Kidney glomerular epithelial cell (primary cell): ENCODE data around the gene SPECC1L.
"Not testable (repeated sequence)": the region's sequence is repeated elsewhere in the genome, so short reads cannot be mapped to it uniquely, and the experiment has no call there.

Source experiments
- DNase-seq: peaks from one replicate; lab custom pipeline; 2025; lab: John Stamatoyannopoulos, UW

Gene SPECC1L, protein sequence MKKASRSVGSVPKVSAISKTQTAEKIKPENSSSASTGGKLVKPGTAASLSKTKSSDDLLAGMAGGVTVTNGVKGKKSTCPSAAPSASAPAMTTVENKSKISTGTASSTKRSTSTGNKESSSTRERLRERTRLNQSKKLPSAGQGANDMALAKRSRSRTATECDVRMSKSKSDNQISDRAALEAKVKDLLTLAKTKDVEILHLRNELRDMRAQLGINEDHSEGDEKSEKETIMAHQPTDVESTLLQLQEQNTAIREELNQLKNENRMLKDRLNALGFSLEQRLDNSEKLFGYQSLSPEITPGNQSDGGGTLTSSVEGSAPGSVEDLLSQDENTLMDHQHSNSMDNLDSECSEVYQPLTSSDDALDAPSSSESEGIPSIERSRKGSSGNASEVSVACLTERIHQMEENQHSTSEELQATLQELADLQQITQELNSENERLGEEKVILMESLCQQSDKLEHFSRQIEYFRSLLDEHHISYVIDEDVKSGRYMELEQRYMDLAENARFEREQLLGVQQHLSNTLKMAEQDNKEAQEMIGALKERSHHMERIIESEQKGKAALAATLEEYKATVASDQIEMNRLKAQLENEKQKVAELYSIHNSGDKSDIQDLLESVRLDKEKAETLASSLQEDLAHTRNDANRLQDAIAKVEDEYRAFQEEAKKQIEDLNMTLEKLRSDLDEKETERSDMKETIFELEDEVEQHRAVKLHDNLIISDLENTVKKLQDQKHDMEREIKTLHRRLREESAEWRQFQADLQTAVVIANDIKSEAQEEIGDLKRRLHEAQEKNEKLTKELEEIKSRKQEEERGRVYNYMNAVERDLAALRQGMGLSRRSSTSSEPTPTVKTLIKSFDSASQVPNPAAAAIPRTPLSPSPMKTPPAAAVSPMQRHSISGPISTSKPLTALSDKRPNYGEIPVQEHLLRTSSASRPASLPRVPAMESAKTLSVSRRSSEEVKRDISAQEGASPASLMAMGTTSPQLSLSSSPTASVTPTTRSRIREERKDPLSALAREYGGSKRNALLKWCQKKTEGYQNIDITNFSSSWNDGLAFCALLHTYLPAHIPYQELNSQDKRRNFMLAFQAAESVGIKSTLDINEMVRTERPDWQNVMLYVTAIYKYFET

DNA sequence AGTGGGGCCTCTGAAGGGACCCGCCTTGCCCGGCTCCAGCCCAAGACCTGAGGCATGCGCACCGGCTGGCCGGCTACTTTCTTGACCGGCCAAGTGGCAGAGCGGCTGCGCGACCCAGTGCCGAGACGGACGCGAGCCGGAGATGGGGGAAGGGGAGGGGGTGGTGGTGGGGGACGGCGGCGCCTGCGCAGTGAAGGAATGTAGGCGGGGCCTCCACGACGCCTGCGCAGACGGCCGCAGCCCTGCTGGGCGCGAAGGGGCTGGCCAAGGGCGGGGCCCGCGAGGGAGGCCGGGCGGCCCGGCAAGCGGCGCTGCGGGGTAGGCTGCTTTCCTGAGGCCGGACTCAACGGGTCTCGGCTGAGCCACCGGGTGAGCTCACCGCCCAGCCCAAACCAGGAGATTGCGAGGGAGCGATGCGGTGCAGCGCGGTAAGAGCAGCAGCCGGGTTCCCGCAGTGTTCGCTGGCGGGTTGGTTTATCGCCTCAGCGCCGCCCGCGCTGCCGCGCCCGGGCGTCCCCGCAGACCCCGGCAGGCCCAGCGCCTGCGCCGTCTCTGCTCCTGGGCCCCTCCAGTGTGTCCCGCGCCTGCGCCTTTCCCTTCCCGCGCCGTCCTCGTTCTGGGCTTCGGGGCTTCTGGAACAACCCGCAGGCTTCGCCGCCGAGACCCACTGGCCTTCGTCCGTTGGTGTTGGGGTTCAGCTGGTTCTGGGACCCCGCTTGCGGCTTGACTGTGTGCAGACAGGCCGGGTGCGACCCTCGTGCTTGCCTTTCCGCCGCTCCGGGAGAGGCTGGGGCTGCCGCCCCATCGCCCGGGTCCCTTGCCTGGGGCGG lies at the start of gene SPECC1L:
SPECC1L (plus strand) TSS at position 276 of the 830 bp plus-strand sequence. CDS start 31,401 bp downstream, outside the sequence.
- DNase-seq = peak; percentile 77

DNA sequence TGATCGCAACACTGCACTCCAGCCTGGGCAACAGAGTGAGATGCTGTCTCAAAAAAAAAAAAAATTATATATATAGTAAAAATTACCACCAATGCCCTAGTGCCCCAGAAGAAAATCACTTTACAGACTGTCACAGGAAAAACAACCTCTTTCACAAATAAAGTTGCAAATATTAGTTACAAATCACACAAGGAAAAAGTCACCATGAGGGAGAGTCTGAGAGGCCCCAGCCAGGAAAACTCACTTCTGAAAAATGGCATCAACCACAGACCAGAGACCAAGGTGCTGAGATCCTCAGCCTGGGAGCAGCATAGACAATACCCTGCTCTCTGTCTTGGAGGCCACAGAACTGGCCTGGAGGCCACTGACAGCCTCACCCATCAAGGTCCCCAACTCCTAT lies 46.2 kb upstream of the SPECC1L start:
- no peak for DNase-seq

DNA sequence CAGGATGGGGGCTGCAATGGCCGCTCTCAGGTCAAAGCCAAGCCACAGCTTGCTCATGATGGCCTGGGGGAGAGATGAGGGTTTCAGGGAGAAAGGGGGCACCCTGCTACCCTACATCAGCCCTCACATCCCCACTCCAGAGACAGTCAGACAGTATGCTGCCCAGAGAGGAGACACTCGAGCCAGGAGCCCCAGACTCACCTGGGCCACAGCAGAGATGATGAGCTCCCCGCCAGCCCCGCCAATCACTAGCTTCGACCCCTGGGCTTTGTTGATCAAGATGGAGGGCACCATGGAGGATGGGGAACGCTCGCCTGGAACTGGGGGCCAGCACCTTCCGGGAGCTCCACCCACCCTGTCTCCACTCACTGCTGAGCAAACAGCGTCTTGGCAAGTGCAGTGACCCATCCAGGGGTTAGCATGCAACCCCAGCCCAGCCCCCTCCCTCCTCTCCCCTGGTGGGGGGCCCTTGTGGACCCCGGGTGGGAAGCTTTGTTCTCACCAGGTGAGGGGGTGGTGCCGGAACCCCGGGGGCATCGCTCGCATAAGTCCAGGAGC lies 45.5 kb upstream of the SPECC1L start:
- no peak for DNase-seq

DNA sequence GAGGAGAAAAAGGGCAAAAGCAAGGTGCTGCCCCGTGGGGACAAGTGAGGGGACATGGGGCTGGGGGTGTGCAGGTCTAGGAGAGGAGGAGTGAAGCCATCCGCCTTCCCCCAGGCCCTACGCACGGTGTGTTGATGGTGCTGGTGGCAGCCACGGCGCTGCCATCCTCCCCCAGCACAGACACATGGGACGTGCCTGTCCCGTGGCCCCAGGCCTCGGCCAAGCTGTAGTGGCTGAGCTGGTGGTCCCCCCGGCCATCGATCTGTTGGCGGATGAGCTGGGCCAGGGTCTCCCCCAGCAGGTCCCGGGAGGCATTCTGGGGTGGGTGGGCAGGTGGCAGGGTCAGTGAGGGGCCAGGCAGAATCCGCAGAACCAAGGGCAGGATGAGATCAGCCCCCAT lies 44.7 kb upstream of the SPECC1L start:
- no peak for DNase-seq

DNA sequence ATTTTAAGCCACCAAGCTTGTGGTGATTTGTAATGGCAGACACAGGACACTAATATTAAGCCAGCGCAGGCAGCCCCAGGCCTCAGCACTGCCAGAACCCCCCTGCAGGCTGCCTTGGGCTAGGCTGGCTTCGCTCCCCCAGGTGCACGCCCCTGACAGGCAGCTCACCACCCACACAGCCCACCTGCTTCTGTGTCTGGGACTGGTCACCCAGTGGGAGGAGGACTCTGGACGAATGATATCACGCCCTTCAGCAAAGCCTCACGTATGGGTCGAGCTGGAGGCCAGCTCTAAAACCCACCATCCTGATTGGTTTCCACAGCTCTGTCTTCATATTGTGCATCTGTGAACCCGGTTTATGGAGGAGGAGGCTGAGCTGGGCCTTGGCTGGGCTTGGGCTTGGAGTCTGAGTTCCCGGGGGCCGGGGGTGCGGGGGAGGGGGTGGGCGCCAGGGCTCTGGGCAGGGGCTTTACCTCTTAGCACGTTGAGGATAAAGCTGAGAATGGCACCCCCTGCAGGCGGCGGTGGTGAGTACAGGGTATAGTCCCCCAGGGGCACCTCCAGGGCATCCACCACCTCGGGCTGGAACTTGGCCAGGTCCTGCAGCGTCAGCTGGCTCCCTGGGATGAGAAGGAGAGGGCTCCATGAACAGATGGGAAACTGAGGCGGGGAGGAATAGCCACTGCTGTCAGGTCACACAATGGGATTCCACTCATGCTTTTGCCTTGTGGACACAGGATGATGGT lies 39.5 kb upstream of the SPECC1L start:
- DNase-seq = no peak

DNA sequence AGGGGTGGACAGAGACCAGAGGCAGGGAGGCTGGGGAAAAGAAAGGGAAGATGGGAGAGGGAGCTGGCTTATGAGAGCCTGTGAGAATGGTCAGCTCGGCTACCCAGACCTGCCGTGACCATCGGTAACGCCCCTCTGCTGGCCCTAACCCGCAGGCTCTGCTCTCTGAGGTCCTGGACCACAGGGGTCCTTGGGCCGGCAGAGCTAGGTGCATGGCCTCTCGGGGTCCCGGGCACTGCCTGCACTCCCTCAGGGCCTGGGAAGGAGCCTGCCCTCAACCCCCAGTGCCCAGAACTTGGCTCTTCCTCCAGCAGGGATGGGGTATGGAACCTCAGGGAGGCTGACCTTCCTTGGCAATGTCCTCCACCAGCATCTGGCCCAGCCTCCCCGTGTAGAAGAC lies 38.9 kb upstream of the SPECC1L start:
- DNase-seq = no peak

DNA sequence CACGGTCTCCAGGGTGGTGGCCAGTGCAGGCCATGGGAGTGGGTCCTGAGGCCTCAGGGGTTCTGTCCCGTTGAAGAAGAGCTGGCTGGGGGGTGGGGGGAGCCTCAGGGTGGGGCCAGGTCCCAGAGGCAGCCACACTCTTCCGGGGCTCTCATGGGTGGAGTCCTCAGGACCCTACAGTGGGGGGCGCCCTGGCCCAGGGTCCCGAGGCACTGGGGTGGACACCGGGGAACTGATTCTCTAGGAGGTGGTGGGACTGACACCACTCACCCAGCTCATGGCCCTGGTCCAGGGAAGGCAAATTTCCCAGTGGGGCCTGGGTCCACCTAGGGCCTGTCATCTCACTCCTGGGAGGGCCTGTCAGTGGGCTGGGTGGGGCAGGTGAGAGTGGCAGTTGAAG lies 38.5 kb upstream of the SPECC1L start:
- DNase-seq = no peak

DNA sequence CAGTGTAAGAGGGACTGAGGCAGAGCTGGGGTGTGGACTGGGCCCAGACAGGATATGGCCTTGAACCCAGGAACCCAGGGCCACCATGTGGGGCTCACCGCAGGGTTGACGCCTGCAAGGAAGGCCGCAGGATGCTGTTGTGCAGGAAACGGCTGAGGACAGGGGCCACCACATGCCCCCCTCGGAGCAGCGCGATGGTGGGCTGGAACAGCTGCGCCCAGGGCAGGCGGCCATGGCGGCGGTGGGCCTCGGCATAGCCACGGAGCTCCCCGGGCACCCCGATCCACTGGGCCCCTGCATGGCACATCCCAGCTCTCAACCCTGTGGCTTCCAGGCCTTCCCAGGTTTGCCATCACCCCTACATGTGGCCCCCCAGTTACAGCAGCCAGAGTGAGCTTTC lies 37.9 kb upstream of the SPECC1L start:
- DNase-seq = no peak

DNA sequence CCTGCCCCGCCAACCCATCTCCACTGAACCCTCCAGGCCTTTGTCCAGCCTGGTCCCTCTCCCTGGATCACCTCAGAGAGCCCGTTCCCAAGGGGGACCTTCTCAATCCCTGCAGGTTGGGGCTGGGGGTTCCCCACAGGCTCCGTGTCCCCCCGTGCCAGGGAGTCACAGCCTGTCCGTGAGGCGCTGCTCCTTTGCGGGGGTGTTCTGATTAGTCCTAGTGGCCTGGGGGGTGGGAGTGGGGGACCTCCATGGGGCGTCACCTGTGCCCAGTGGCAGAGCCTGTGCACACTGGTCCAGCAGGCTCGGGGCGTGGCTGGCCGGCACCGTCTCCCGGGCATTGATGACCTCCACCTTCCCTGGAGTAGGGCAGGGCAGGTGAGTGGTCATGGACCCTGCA lies 37.4 kb upstream of the SPECC1L start:
- no peak for DNase-seq

DNA sequence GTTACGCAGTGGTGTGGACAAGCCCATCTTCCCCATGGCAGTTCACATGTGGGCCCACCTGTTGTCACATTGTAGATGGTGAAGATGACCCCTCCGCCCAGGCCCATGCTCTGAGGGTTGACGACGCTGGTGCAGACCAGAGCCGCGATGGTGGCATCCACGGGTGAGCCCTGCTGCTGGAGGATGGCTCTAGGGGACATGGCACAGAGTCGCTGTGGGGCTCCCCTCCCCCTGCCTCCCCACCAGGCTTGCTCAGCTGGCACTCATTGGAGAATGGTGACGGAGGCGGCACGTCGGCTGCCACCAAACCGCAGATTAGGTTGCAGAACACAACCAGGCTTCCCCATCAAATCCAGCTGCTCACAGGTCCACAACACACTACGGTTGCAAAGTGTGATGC lies 36.8 kb upstream of the SPECC1L start:
- no peak for DNase-seq

DNA sequence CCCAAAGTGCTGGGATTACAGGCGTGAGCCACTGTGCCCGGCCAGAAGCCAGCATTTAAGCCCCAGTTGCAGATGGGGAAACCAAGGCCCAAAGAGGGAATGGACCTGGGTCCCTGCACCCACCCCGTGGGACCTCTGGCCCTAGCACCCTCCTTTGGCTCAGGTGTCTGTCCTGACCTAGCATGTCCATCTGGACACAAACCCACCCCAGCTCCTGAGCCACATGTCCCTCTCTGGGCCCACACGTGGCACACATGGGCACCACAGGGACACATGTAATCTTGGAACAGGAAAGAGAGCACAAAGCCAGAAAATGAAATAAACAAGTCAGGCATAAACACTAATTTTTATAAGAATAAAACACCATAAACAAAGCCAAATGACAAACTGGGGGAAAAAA lies 35.3 kb upstream of the SPECC1L start:
- DNase-seq = no peak

DNA sequence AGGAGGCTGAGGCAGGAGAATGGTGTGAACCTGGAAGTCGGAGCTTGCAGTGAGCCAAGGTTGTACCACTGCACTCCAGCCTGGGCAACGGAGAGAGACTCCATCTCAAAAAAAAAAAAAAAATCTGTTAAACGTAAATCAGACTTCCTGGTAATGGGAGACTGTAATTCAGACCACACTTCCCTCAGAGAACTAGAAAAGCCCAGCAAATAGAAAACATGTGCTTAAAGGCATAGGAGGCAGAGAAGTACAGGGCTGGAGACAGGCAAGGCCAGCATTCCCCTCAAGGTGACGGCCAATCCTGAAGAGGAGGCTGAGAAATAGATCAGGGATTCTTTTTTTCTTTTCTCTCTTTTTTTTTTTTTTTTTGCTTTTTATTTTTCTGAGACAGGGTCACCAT lies 34.0 kb upstream of the SPECC1L start:
- no peak for DNase-seq

DNA sequence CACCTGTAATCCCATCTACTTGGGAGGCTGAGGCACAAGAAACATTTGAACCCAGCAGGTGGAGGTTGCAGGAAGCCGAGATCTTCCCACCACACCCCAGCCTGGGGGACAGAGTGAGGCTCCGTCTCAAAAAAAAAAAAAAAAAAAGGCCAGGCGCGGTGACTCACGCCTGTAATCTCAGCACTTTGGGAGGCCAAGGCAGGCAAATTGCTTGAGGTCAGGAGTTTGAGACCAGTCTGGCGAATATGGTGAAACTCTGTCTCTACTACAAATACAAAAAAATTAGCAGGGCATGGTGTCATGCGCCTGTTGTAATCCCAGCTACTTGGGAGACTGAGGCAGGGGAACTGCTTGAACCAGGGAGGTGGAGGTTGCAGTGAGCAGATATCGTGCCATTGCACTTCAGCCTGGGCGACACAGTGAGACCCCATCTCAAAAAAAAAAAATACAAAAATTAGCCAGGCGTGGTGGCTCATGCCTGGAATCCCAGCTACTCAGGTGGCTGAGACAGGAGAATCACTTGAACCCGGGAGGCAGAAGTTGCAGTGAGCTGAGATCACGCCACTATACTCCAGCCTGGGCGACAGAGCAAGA lies 32.4 kb upstream of the SPECC1L start:
- not testable (repeated sequence) for DNase-seq

DNA sequence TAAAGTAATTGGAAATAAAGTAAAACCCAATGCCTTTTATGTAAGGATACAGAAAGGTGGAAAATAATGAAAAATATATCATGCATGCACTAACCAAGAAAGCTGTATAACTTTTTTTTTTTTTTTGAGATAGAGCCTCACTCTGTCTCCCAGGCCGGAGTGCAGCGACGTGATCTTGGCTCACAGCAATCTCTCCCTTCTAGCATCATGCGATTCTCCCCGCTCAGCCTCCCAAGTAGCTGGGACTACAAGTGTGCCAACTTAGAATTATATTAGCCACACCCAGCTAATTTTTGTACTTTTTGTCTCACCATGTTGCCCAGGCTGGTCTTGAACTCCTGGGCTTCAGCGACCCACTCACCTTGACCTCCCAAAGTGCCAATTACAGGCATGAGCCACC lies 30.2 kb upstream of the SPECC1L start:
- DNase-seq = no peak

DNA sequence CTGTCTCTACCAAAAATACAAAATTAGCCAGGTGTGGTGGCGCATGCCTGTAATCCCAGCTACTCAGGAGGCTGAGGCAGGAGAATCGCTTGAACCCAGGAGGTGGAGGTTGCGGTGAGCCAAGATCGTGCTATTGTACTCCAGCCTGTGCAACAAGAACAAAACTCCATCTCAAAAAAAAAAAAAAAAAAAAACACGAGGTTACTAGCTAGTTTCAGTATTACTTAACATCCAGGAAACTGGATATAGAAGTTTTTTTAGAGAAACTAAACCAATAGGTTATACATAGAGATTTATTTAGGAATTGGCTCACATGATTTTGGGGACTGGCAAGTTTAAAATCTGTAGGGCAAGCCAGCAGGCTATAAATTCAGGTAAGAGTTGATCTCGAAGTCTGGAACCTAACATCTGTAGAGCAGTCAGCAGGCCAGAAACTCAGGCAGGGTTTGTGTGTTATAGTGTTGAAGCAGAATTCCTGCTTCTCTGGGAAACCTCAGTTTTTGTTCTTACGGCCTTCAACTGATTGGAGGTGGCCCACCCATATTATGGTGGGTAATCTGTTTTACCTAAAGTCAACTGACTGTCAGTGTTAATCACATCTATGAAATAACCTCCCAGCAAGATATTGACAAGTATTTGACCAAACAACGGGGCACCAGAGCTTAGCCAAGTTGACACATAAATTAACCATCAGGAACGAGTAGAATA lies 29.5 kb upstream of the SPECC1L start:
- DNase-seq = not testable (repeated sequence)

DNA sequence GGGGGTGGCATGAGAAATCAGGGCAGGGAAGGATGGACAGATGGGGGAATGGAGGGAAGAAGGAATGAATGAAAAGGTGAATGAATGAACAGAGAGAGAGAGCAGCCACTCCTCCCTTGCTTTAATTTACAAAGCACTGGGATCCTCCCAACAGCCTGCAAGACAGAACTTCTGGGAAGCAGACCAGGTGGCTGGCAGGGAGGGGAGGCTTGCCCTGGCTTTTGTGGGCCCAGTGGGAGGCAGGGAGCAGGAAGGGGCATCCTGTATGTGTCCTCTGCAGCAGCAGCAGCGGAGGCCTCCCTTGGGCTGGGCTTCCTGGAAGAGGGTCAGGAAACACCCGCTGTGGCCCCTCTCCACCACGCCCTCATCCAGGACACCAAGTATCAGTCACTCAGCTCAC lies 27.2 kb upstream of the SPECC1L start:
- DNase-seq = not testable (repeated sequence)

DNA sequence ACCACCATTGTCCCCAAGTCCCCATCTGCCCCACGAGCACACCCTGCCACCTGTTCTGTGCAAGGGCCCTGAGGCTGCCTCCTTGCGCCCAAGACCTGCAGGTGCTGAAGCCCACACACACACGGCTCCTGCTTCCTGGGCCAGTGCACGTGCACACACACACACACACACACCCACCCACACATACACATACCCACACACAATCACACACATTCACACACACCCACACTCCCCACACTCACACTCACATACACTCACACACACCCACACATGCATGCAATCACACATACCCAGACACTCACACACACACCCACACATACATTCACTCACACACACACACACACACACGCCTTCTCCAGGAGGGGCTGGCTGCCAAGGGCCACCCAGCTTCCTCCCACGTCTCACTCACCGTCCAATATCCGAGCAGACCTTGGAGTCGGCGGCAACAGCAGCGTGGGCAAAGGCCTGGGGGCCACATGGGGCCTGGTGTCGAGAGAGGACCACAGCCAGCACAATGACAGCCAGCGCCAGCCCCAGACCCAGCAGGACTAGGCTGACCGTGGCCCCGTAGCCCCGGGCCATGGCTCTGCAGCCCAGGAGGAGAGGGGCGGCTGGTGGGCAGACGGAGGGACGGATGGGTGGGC lies 26.4 kb upstream of the SPECC1L start:
- no peak for DNase-seq

DNA sequence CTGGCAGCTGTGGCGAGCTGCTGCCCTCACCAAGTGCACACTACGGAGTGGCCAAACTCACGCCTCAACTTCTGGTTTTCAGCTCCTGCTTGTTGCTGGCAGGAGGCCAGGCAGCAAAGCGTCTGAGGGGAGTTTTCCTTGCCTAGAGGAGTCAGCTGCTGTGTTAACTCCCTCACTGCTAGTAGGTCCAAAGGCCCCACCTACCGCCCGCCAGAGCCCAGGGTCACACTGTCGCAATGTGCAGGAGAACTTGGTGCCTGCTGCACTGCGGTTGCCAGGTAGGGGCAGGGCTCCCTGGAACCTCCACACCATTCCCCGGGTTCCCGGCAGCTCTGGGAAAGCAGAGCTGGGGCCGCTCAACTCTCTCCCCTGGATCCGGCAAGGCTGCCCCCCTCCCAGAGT lies 25.6 kb upstream of the SPECC1L start, which contains the start of gene GGT5:
GGT5 (minus strand) TSS at position 53 of the 402 bp plus-strand sequence. CDS start 357 bp downstream, outside the sequence.
- DNase-seq = not testable (repeated sequence)
